Inflammatory macrophage treated with lipopolysaccharide for 1 hour (primary cell): ENCODE data around the gene TEKT5.
"Not testable (repeated sequence)": the region's sequence is repeated elsewhere in the genome, so short reads cannot be mapped to it uniquely, and the experiment has no call there.

ENCODE experiments used
- DNase-seq, 2 donors: peaks; one replicate each; pipeline ENCODE4 v3.0.0-alpha.2; 2020 to 2022

TEKT5 gene

GRCh38 chr16:10657925-10658324, 36.8 kb downstream of the TEKT5 start:
- DNase-seq, result no peak

- DNase-seq, result no peak
Measured at GRCh38 chr16:10656618-10657017, 38.1 kb downstream of the TEKT5 start.

GRCh38 chr16:10655415-10655977, 39.2 kb downstream of the TEKT5 start:
- no peak for DNase-seq

GRCh38 chr16:10654592-10655414, 39.9 kb downstream of the TEKT5 start:
- no peak for DNase-seq

GRCh38 chr16:10652730-10653590, 41.8 kb downstream of the TEKT5 start:
- no peak for DNase-seq

- not testable (repeated sequence) for DNase-seq
Measured at GRCh38 chr16:10649098-10649497, 45.6 kb downstream of the TEKT5 start.

- DNase-seq, result no peak
Measured at GRCh38 chr16:10647721-10648296, 46.9 kb downstream of the TEKT5 start.

- no peak for DNase-seq
Measured at GRCh38 chr16:10647264-10647720, 47.4 kb downstream of the TEKT5 start.

- DNase-seq, result no peak
Measured at GRCh38 chr16:10646581-10647263, 48.0 kb downstream of the TEKT5 start.

- DNase-seq, result no peak
Measured at GRCh38 chr16:10646228-10646580, 48.5 kb downstream of the TEKT5 start.

GRCh38 chr16:10644092-10644491, 50.6 kb downstream of the TEKT5 start:
- DNase-seq, result no peak

GRCh38 chr16:10642964-10643363, 51.8 kb downstream of the TEKT5 start:
- no peak for DNase-seq

- no peak for DNase-seq
Measured at GRCh38 chr16:10641953-10642949, 52.5 kb downstream of the TEKT5 start.

- no peak for DNase-seq
Measured at GRCh38 chr16:10641555-10641952, 53.2 kb downstream of the TEKT5 start.

GRCh38 chr16:10640934-10641333, 53.8 kb downstream of the TEKT5 start:
- no peak for DNase-seq

GRCh38 chr16:10638101-10638500, 56.6 kb downstream of the TEKT5 start:
- DNase-seq, result peak in 1 of 2 donors; percentile 19

GRCh38 chr16:10637337-10638037, 57.2 kb downstream of the TEKT5 start:
- DNase-seq, result no peak

- DNase-seq, result peak in 1 of 2 donors; percentile 18
Measured at GRCh38 chr16:10635365-10636021, 59.2 kb downstream of the TEKT5 start.

GRCh38 chr16:10633429-10633828, 61.3 kb downstream of the TEKT5 start:
- not testable (repeated sequence) for DNase-seq

- DNase-seq, result peak; percentile 3 to 23
Measured at GRCh38 chr16:10631886-10632285, 62.8 kb downstream of the TEKT5 start.
